ENCODE data around the gene NUDT1. TPM values are rescaled to one million over a fixed set of nuclear protein-coding genes. Genes with fewer than 3 reads are reported as not detected.

NUDT1 gene
- total RNA-seq, 1 donor from 2014 or later: 14.2 TPM

- no peak for TF ChIP-seq CTCF (IDR thresholded peaks at IDR 0.05; ENCODE audit: unreplicated experiment)
- peaks cover 20% of the 10 kb centered on the region for H3K36me3 Mint-ChIP-seq (ENCODE audit: low read depth, unreplicated experiment)
- peaks cover 8% of the 10 kb centered on the region for H3K27me3 Mint-ChIP-seq (ENCODE audit: unreplicated experiment)
- no peak overlapping the region for H3K4me3 Mint-ChIP-seq (ENCODE audit: unreplicated experiment)
- H3K9me3 Mint-ChIP-seq (ENCODE audit: unreplicated experiment): no peaks in the 10 kb centered on the region
- DNase-seq (ENCODE audit: low spot score): no peak
- peaks cover 18% of the 10 kb centered on the region for H3K4me1 Mint-ChIP-seq (ENCODE audit: unreplicated experiment)
- H3K27ac Mint-ChIP-seq (ENCODE audit: unreplicated experiment): no peak overlapping the region
Observed at GRCh38 chr7:2230882-2231281, 11.1 kb upstream of the NUDT1 start.

GRCh38 chr7:2231992-2232765, 9.8 kb upstream of the NUDT1 start:
- Mint-ChIP-seq H3K9me3 (ENCODE audit: unreplicated experiment) (no peaks in the 10 kb centered on the region), H3K27me3 (ENCODE audit: unreplicated experiment) (peaks cover 8% of the 10 kb centered on the region), H3K4me1 (ENCODE audit: unreplicated experiment) (peaks cover 18% of the 10 kb centered on the region), H3K4me3 (ENCODE audit: unreplicated experiment) (peak overlapping the region; percentile 90), H3K36me3 (ENCODE audit: low read depth, unreplicated experiment) (peaks cover 18% of the 10 kb centered on the region), H3K27ac (ENCODE audit: unreplicated experiment) (no peak overlapping the region)
- no peak for TF ChIP-seq CTCF (IDR thresholded peaks at IDR 0.05; ENCODE audit: unreplicated experiment)
- DNase-seq (ENCODE audit: low spot score): peak; percentile 21

- peak within 1 kb of the TSS; percentile 72 for H3K27ac Mint-ChIP-seq (ENCODE audit: unreplicated experiment)
- peaks cover 8% of the 10 kb centered on the region for H3K27me3 Mint-ChIP-seq (ENCODE audit: unreplicated experiment)
- DNase-seq (ENCODE audit: low spot score): peak; percentile 95
- H3K4me1 Mint-ChIP-seq (ENCODE audit: unreplicated experiment): peaks cover 20% of the 10 kb centered on the region
- H3K9me3 Mint-ChIP-seq (ENCODE audit: unreplicated experiment): no peaks in the 10 kb centered on the region
- H3K4me3 Mint-ChIP-seq (ENCODE audit: unreplicated experiment): peak within 1 kb of the TSS; percentile 98
- H3K36me3 Mint-ChIP-seq (ENCODE audit: low read depth, unreplicated experiment): peaks cover 19% of the 10 kb centered on the region
- no peak for TF ChIP-seq CTCF (IDR thresholded peaks at IDR 0.05; ENCODE audit: unreplicated experiment)
Observed at GRCh38 chr7:2232766-2233520, 9.1 kb upstream of the NUDT1 start, which contains the start of gene MAD1L1. Gene MAD1L1 (minus strand): TSS chr7:2232945. CDS start chr7:2230133, 2,812 bp downstream.

- H3K36me3 Mint-ChIP-seq (ENCODE audit: low read depth, unreplicated experiment): peaks cover 18% of the 10 kb centered on the region
- peak overlapping the region; percentile 82 for H3K27ac Mint-ChIP-seq (ENCODE audit: unreplicated experiment)
- H3K9me3 Mint-ChIP-seq (ENCODE audit: unreplicated experiment): no peaks in the 10 kb centered on the region
- no peak for DNase-seq (ENCODE audit: low spot score)
- peaks cover 20% of the 10 kb centered on the region for H3K4me1 Mint-ChIP-seq (ENCODE audit: unreplicated experiment)
- peak overlapping the region; percentile 83 for H3K4me3 Mint-ChIP-seq (ENCODE audit: unreplicated experiment)
- no peak for TF ChIP-seq CTCF (IDR thresholded peaks at IDR 0.05; ENCODE audit: unreplicated experiment)
- H3K27me3 Mint-ChIP-seq (ENCODE audit: unreplicated experiment): peaks cover 8% of the 10 kb centered on the region
Observed at GRCh38 chr7:2233926-2234325, 8.1 kb upstream of the NUDT1 start.
